Renal cortex interstitium (tissue), 11 donors: ENCODE results near the gene PTPRN2. TPM values are rescaled to one million over a fixed set of nuclear protein-coding genes. Genes with fewer than 3 reads are reported as not detected.

ENCODE experiments used
- DNase-seq, 11 donors: peaks; one replicate each; pipeline ENCODE4 v3.0.0-alpha.2; 2013; ENCODE audit warnings: low read depth in 9 of 11, low spot score in 4 of 11; ENCODE audit errors: extremely low read depth in 1 of 11
- polyA plus RNA-seq, 3 donors: library from polyadenylated mRNA; unstranded; fragments of 120-200 nt; gene quantifications; one replicate each; pipeline ENCODE4 v1.2.1, GENCODE V29; 2013; ENCODE audit not compliant: insufficient read length in 3 of 3

Gene PTPRN2
- polyA plus RNA-seq, 3 donors: 6.0 to 7.7 (median 7.2) TPM

- no peak for DNase-seq
Measured at GRCh38 chr7:158018098-158018762, 569.4 kb downstream of the PTPRN2 start.

- DNase-seq: no peak
Measured at GRCh38 chr7:158017111-158018097, 570.2 kb downstream of the PTPRN2 start.

GRCh38 chr7:158016180-158017097 lies 571.2 kb downstream of the PTPRN2 start:
- peak in 4 of 11 donors; percentile 26 to 54 (median 46) for DNase-seq

- no peak for DNase-seq
Measured at GRCh38 chr7:158015403-158016179, 572.0 kb downstream of the PTPRN2 start.

GRCh38 chr7:158014976-158015375 lies 572.6 kb downstream of the PTPRN2 start:
- DNase-seq: no peak

GRCh38 chr7:158013085-158013668 lies 574.4 kb downstream of the PTPRN2 start:
- no peak for DNase-seq

GRCh38 chr7:158011941-158012340 lies 575.7 kb downstream of the PTPRN2 start:
- DNase-seq: no peak

- no peak for DNase-seq
Measured at GRCh38 chr7:158010961-158011693, 576.5 kb downstream of the PTPRN2 start.

GRCh38 chr7:158009886-158010285 lies 577.7 kb downstream of the PTPRN2 start:
- DNase-seq: no peak

- DNase-seq: no peak
Measured at GRCh38 chr7:158008267-158008666, 579.4 kb downstream of the PTPRN2 start.

- no peak for DNase-seq
Measured at GRCh38 chr7:158007697-158008257, 579.8 kb downstream of the PTPRN2 start.

GRCh38 chr7:158006841-158007696 lies 580.6 kb downstream of the PTPRN2 start:
- DNase-seq: no peak

- no peak for DNase-seq
Measured at GRCh38 chr7:158005531-158005930, 582.1 kb downstream of the PTPRN2 start.

- no peak for DNase-seq
Measured at GRCh38 chr7:158004123-158004490, 583.5 kb downstream of the PTPRN2 start.

- DNase-seq: no peak
Measured at GRCh38 chr7:158003441-158004122, 584.0 kb downstream of the PTPRN2 start.
